Endothelial cell of umbilical vein (primary cell): Measurements from ENCODE around the gene SLC39A11. TPM values are rescaled to one million over a fixed set of nuclear protein-coding genes. Genes with fewer than 3 reads are reported as not detected.

Experiments used
- BruUV-seq: library from RNA; stranded (reverse); fragments of 400-500 nt; replicated peaks from 2 replicates; lab custom pipeline; 2021; lab: Mats Ljungman, UMichigan
- CTCF ChIA-PET: fragments of 300-600, 350-600 bp; sonication (Branson Sonifier 250); formaldehyde crosslinking; loops from one replicate; lab custom pipeline; 2021; ENCODE audit warnings: antibody characterized with exemption, inconsistent platforms; lab: Charles Lee
- POLR2A ChIA-PET: fragments of 300-600, 350-600 bp; sonication (Branson Sonifier 250); formaldehyde crosslinking; loops from one replicate; lab custom pipeline; 2021; ENCODE audit warnings: antibody characterized with exemption, inconsistent platforms; lab: Charles Lee
- DNase-seq: peaks from one replicate; pipeline ENCODE4 v3.0.0-alpha.2; 2011; ENCODE audit warnings: low read depth, low spot score
- FAIRE-seq: peaks from 2 replicates; lab custom pipeline; 2011; peaks lifted over from hg19 to GRCh38; lab: Jason Lieb, UNC
- H2AFZ ChIP-seq: 2 replicates; pipeline ENCODE4 v1.6.0; 2012; ENCODE audit warnings: low read depth, low read length, control low read depth, inconsistent platforms
- H3K27ac ChIP-seq: 2 replicates; pipeline ENCODE4 v1.5.1; 2011; ENCODE audit warnings: low read depth, mild to moderate bottlenecking, control low read depth, low read length, moderate library complexity; ENCODE audit not compliant: insufficient read depth
- H3K27me3 ChIP-seq, 2 experiments: 2 replicates each; pipeline versions ENCODE4 v1.6.0 to v1.6.1; 2011; ENCODE audit warnings: low read length in 2 of 2, mixed read lengths in 1 of 2; ENCODE audit not compliant: control insufficient read depth in 2 of 2, insufficient read depth in 2 of 2
- H3K36me3 ChIP-seq, 2 experiments: 2 replicates in 1 of 2; 3 replicates in 1 of 2; pipeline ENCODE4 v1.5.1; 2011; ENCODE audit warnings: low read length in 2 of 2, mild to moderate bottlenecking in 1 of 2, moderate library complexity in 1 of 2; ENCODE audit not compliant: control insufficient read depth in 2 of 2, insufficient read depth in 2 of 2; ENCODE audit errors: extremely low read depth in 1 of 2
- H3K4me1 ChIP-seq: 3 replicates; pipeline ENCODE4 v1.5.1; 2011; ENCODE audit warnings: mild to moderate bottlenecking, low read length; ENCODE audit not compliant: control insufficient read depth, insufficient read depth; ENCODE audit errors: extremely low read depth
- H3K4me2 ChIP-seq: 2 replicates; pipeline ENCODE4 v1.6.1; 2011; ENCODE audit warnings: low read length, control low read depth, mixed read lengths; ENCODE audit not compliant: insufficient read depth
- H3K4me3 ChIP-seq, 3 experiments: fragments of 200-600 bp in 1 of 3; sonication (generic), shearing (Covaris generic) in 1 of 3; replicated peaks in 1 of 3; 2 replicates each; pipeline ENCODE4 v1.5.1; 2011 to 2016; ENCODE audit warnings: control low read depth in 3 of 3, low read length in 3 of 3, mild to moderate bottlenecking in 2 of 3, inconsistent platforms in 1 of 3, low read depth in 1 of 3, moderate library complexity in 1 of 3; ENCODE audit not compliant: insufficient read depth in 1 of 3
- H3K79me2 ChIP-seq: 2 replicates; pipeline ENCODE4 v1.6.0; 2012; ENCODE audit warnings: low read length, inconsistent platforms; ENCODE audit not compliant: control insufficient read depth, insufficient read depth
- H3K9ac ChIP-seq: replicated peaks from 2 replicates; pipeline ENCODE3; 2011; ENCODE audit warnings: low read length, control low read depth; ENCODE audit not compliant: insufficient read depth; ENCODE audit errors: extremely low read depth
- H3K9me1 ChIP-seq: replicated peaks from 3 replicates; pipeline ENCODE4 v1.6.0; 2011; ENCODE audit warnings: mild to moderate bottlenecking, low read length; ENCODE audit not compliant: control insufficient read depth, insufficient read depth; ENCODE audit errors: extremely low read depth
- H3K9me3 ChIP-seq: replicated peaks from 2 replicates; pipeline ENCODE4 v1.5.1; 2012; ENCODE audit warnings: low read length, inconsistent platforms; ENCODE audit not compliant: control insufficient read depth, insufficient read depth
- H4K20me1 ChIP-seq: replicated peaks from 2 replicates; pipeline ENCODE3; 2011; ENCODE audit warnings: mild to moderate bottlenecking, low read length; ENCODE audit not compliant: control insufficient read depth, insufficient read depth; ENCODE audit errors: extremely low read depth
- EZH2 ChIP-seq: IDR thresholded peaks from 2 replicates; pipeline ENCODE4 v1.6.1; 2012; ENCODE audit warnings: borderline replicate concordance, low read depth, mild to moderate bottlenecking, moderate library complexity, low read length, inconsistent platforms; ENCODE audit not compliant: severe bottlenecking
- FOS ChIP-seq: IDR thresholded peaks from 2 replicates; pipeline ENCODE4 v1.6.1; 2011; ENCODE audit warnings: mild to moderate bottlenecking, low read length, moderate library complexity, borderline replicate concordance; ENCODE audit not compliant: insufficient read depth
- GATA2 ChIP-seq: IDR thresholded peaks from 2 replicates; pipeline ENCODE4 v1.7.0; 2011; ENCODE audit warnings: low read depth, mild to moderate bottlenecking, moderate library complexity, mixed read lengths, low read length; ENCODE audit not compliant: insufficient read length, insufficient read depth
- JUN ChIP-seq: IDR thresholded peaks from 2 replicates; pipeline ENCODE4 v1.6.1; 2011; ENCODE audit warnings: borderline replicate concordance, low read depth; ENCODE audit not compliant: insufficient read length, insufficient read depth
- MYC ChIP-seq: IDR thresholded peaks from one replicate; pipeline ENCODE4 v1.6.1; 2011; ENCODE audit warnings: mild to moderate bottlenecking, low read depth, low read length
- POLR2A ChIP-seq: IDR thresholded peaks from 2 replicates; pipeline ENCODE4 v1.6.1; 2012; ENCODE audit warnings: low read depth, mild to moderate bottlenecking, control low read depth, low read length
- POLR2AphosphoS5 ChIP-seq: IDR thresholded peaks from 2 replicates; pipeline ENCODE4 v1.6.1; 2012; ENCODE audit warnings: low read depth, mild to moderate bottlenecking, control low read depth, low read length, moderate library complexity; ENCODE audit not compliant: insufficient read depth
- dilution Hi-C: fragments of 300-500 bp; cut with MboI; formaldehyde crosslinking; loops from one replicate; pipeline ENCODE4 v1.15.0; 2019; ENCODE audit warnings: low sequenced_read_pairs; ENCODE audit not compliant: extremely low pct_ligation_motif_present
- intact Hi-C: fragments of 100-400 bp; cut with micrococcal nuclease; formaldehyde crosslinking; loops from one replicate; pipeline ENCODE4 v1.10.0; 2022
- polyA plus RNA-seq, 4 experiments: library from polyadenylated mRNA; depleted of rRNA in 3 of 4; stranded (reverse) in 3 of 4; unstranded in 1 of 4; fragments of >200 nt; gene quantifications; 2 replicates each; pipeline versions ENCODE4 v1.2.1 to v1.2.3, GENCODE V29; 2011 to 2012; ENCODE audit warnings: missing spikeins in 1 of 4
- total RNA-seq: library from RNA; stranded (reverse); gene quantifications from 2 replicates; pipeline ENCODE4 v1.2.3, GENCODE V29; 2021
- TF ChIP-seq, protein P1 (sequence below): IDR thresholded peaks from 2 replicates; pipeline ENCODE4 v1.6.1; 2011; ENCODE audit not compliant: insufficient read depth, insufficient read length
- TF ChIP-seq, protein P2 (sequence below), 2 donors: IDR thresholded peaks; 1 replicate in 1 of 2; 2 replicates in 1 of 2; pipeline ENCODE4 v1.5.1; 2011; ENCODE audit warnings: low read length in 2 of 2, mild to moderate bottlenecking in 2 of 2, moderate library complexity in 2 of 2, control low read depth in 1 of 2, inconsistent platforms in 1 of 2, low read depth in 1 of 2; ENCODE audit not compliant: insufficient read depth in 1 of 2; ENCODE audit errors: extremely low read depth in 1 of 2

SLC39A11 gene
- total and polyA plus RNA-seq, 2 donors (not counting 3 experiments of a cell fraction or from before 2014, with no cell fraction given): 8.1 to 11.9 TPM

DNA sequence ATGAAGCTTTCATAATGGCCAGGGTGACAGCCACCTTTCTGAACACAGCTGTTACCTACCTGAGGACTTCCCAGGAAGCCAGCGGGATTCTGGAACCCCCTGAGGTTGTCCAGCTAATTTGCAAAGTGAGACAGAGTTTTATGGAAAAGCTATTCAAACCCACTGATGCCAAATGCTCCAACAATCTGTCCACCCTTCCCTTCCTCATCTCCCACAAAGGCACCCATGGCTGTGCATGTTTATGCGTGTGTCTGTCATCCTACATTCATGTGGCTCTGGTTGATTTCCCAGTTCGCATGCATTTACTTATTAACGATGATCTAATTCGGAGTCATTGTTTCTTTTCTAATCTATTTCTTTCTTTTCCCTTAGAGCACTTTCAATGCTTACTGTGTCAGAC is 217.1 kb downstream of the SLC39A11 start:
- FAIRE-seq (no peak), DNase-seq (no peak)
- no peaks in the 10 kb centered on the region for H3K4me1 ChIP-seq
- no peaks in the 10 kb centered on the region for H4K20me1 ChIP-seq
- ChIA-PET POLR2A (no interaction called here), CTCF (interaction anchor here (1.2 kb wide), 1 partner anchor 281 kb away, joined by 4 read pairs; no protein-coding TSS in a partner anchor)
- H3K9ac ChIP-seq: no peak overlapping the region
- no peak overlapping the region for H3K27ac ChIP-seq
- H3K4me3 ChIP-seq: no peak overlapping the region
- dilution Hi-C loops: no loop called here
- no peaks in the 10 kb centered on the region for H3K27me3 ChIP-seq
- no peaks in the 10 kb centered on the region for H3K9me1 ChIP-seq
- intact Hi-C loops: no loop called here
- TF ChIP-seq MYC: no peak
- TF ChIP-seq POLR2A: no peak
- TF ChIP-seq, protein P1, sequence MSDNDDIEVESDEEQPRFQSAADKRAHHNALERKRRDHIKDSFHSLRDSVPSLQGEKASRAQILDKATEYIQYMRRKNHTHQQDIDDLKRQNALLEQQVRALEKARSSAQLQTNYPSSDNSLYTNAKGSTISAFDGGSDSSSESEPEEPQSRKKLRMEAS: no peak
- TF ChIP-seq FOS: no peak
- no peak for TF ChIP-seq EZH2
- no peak for TF ChIP-seq POLR2AphosphoS5
- H2AFZ ChIP-seq: no peak overlapping the region
- no peaks in the 10 kb centered on the region for H3K79me2 ChIP-seq
- H3K4me2 ChIP-seq: no peak overlapping the region
- no TSS peak for BruUV-seq
- H3K36me3 ChIP-seq: no peaks in the 10 kb centered on the region
- H3K9me3 ChIP-seq: no peaks in the 10 kb centered on the region

DNA sequence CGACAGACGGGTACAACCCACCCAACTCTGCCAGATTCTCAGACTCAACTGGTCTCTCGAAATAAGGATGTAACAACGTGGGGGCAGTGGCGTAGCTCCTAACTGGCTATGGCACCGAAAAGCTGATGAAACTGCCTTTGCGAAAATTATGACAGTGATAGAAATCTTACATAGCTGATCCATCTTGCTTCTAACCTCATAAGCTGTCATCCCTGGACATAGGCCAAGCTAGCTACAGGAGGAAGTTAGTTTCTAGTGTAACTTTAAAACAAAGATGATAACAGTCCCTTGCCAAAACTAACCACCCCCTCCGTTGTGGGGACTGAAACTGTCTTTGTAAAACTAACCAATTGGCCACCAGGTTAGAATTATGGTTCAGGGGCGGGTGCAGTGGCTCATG is 220.1 kb downstream of the SLC39A11 start:
- Histone ChIP-seq H3K27me3 (no peaks in the 10 kb centered on the region), H3K79me2 (no peaks in the 10 kb centered on the region), H3K9me3 (no peaks in the 10 kb centered on the region), H3K9ac (no peak overlapping the region), H3K9me1 (no peaks in the 10 kb centered on the region), H3K4me2 (no peak overlapping the region), H3K27ac (no peak overlapping the region), H4K20me1 (no peaks in the 10 kb centered on the region), H3K4me3 (no peak overlapping the region), H3K4me1 (no peaks in the 10 kb centered on the region), H3K36me3 (no peaks in the 10 kb centered on the region), H2AFZ (no peak overlapping the region)
- dilution Hi-C loops (no loop called here), intact Hi-C loops (no loop called here)
- CTCF ChIA-PET: interaction anchor here (0.7 kb wide), 1 partner anchor 11 kb away, joined by 3 read pairs; no protein-coding TSS in a partner anchor
- POLR2A ChIA-PET: no interaction called here
- BruUV-seq: no TSS peak
- no peak for FAIRE-seq
- no peak for DNase-seq
- TF ChIP-seq FOS (no peak), GATA2 (no peak), POLR2A (no peak), JUN (no peak), MYC (no peak), EZH2 (no peak), POLR2AphosphoS5 (no peak)
- TF ChIP-seq, protein P1: no peak
- TF ChIP-seq, protein P2, sequence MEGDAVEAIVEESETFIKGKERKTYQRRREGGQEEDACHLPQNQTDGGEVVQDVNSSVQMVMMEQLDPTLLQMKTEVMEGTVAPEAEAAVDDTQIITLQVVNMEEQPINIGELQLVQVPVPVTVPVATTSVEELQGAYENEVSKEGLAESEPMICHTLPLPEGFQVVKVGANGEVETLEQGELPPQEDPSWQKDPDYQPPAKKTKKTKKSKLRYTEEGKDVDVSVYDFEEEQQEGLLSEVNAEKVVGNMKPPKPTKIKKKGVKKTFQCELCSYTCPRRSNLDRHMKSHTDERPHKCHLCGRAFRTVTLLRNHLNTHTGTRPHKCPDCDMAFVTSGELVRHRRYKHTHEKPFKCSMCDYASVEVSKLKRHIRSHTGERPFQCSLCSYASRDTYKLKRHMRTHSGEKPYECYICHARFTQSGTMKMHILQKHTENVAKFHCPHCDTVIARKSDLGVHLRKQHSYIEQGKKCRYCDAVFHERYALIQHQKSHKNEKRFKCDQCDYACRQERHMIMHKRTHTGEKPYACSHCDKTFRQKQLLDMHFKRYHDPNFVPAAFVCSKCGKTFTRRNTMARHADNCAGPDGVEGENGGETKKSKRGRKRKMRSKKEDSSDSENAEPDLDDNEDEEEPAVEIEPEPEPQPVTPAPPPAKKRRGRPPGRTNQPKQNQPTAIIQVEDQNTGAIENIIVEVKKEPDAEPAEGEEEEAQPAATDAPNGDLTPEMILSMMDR (IDR thresholded peaks at IDR 0.05; ENCODE audit: extremely low read depth in 1 of 2, insufficient read depth in 1 of 2, low read depth in 1 of 2, low read length in 2 of 2): no peak
